Dermis microvascular lymphatic vessel endothelial cell (primary cell): ENCODE measurements around the gene INHBE. TPM values are rescaled to one million over a fixed set of nuclear protein-coding genes. Genes with fewer than 3 reads are reported as not detected.
"Not testable (repeated sequence)": the region's sequence is repeated elsewhere in the genome, so short reads cannot be mapped to it uniquely, and the experiment has no call there.

Experiments
- DNase-seq, 2 donors: peaks; one replicate each; pipeline versions ENCODE4 v3.0.0 to v3.0.0-alpha.2; 2010; ENCODE audit warnings: low read depth in 2 of 2
- total RNA-seq: library from RNA; depleted of rRNA; stranded (reverse); fragments of >200 nt; gene quantifications from 2 replicates; pipeline ENCODE4 v1.2.1, GENCODE V29; 2014

Gene INHBE
- not detected in 2 replicates for total RNA-seq

- DNase-seq: no peak
Measured at GRCh38 chr12:57454566-57455373, at the start of gene INHBE. TSS of gene INHBE (plus strand) at chr12:57455307. CDS start at chr12:57455537, 230 bp downstream.

GRCh38 chr12:57410534-57410933 lies 44.6 kb upstream of the INHBE start:
- no peak for DNase-seq

GRCh38 chr12:57414160-57414559 lies 40.9 kb upstream of the INHBE start:
- not testable (repeated sequence) for DNase-seq

GRCh38 chr12:57415088-57415487 lies 40.0 kb upstream of the INHBE start:
- no peak for DNase-seq

GRCh38 chr12:57416039-57416996 lies 38.8 kb upstream of the INHBE start:
- no peak for DNase-seq

GRCh38 chr12:57418255-57418654 lies 36.9 kb upstream of the INHBE start:
- no peak for DNase-seq

- no peak for DNase-seq
Measured at GRCh38 chr12:57419495-57419894, 35.6 kb upstream of the INHBE start.

GRCh38 chr12:57420482-57420881 lies 34.6 kb upstream of the INHBE start:
- DNase-seq: no peak

GRCh38 chr12:57426948-57427347 lies 28.2 kb upstream of the INHBE start:
- not testable (repeated sequence) for DNase-seq

GRCh38 chr12:57428965-57429364 lies 26.1 kb upstream of the INHBE start:
- no peak for DNase-seq

- no peak for DNase-seq
Measured at GRCh38 chr12:57429473-57430111, 25.5 kb upstream of the INHBE start.

- DNase-seq: peak; percentile 21 to 39
Measured at GRCh38 chr12:57430112-57430930, 24.8 kb upstream of the INHBE start.

- DNase-seq: peak; percentile 91 to 97
Measured at GRCh38 chr12:57430931-57431566, 24.1 kb upstream of the INHBE start, which contains the start of gene R3HDM2. TSS of gene R3HDM2 (minus strand) at chr12:57431043. CDS start at chr12:57310428, 120,615 bp downstream.

- no peak for DNase-seq
Measured at GRCh38 chr12:57431654-57432188, 23.4 kb upstream of the INHBE start.

GRCh38 chr12:57433370-57433769 lies 21.7 kb upstream of the INHBE start:
- DNase-seq: no peak

- DNase-seq: no peak
Measured at GRCh38 chr12:57434517-57435223, 20.4 kb upstream of the INHBE start, which contains the start of gene INHBC. TSS of gene INHBC (plus strand) at chr12:57434784. CDS start at chr12:57434887, 103 bp downstream.

- DNase-seq: no peak
Measured at GRCh38 chr12:57435293-57435692, 19.8 kb upstream of the INHBE start.

- no peak for DNase-seq
Measured at GRCh38 chr12:57438400-57438799, 16.7 kb upstream of the INHBE start.

GRCh38 chr12:57439762-57440266 lies 15.3 kb upstream of the INHBE start:
- DNase-seq: no peak
